Ovary (tissue), 9 donors: ENCODE measurements around the gene PLCH2. TPM values are rescaled to one million over a fixed set of nuclear protein-coding genes. Genes with fewer than 3 reads are reported as not detected.

Source experiments
- DNase-seq, 5 donors: peaks; one replicate each; pipeline ENCODE4 v3.0.0-alpha.2; 2019 to 2020
- H3K27ac ChIP-seq, 2 donors: fragments of 200-600 bp; one replicate each; pipeline versions ENCODE4 v1.5.1 to v1.8.0; 2019 to 2022
- H3K27me3 ChIP-seq: fragments of 200-600 bp; one replicate; pipeline ENCODE4 v1.8.0; 2022
- H3K36me3 ChIP-seq: fragments of 200-600 bp; sonication (generic); one replicate; pipeline ENCODE4 v1.5.1; 2019
- H3K4me1 ChIP-seq: one replicate; pipeline ENCODE4 v1.8.1; 2013; ENCODE audit warnings: mild to moderate bottlenecking, moderate library complexity; ENCODE audit not compliant: insufficient read depth
- H3K4me3 ChIP-seq: fragments of 200-600 bp; sonication (generic); one replicate; pipeline ENCODE4 v1.5.1; 2017
- H3K9me3 ChIP-seq, 2 donors: fragments of 200-600 bp in 1 of 2; sonication (generic) in 1 of 2; one replicate each; pipeline versions ENCODE4 v1.5.1 to v1.8.1; 2013 to 2019; ENCODE audit warnings: mild to moderate bottlenecking in 1 of 2, moderate library complexity in 1 of 2
- CTCF ChIP-seq, 3 donors: fragments of 450-650 bp in 2 of 3; fragments of 200-600 bp in 1 of 3; IDR thresholded peaks; one replicate each; pipeline versions ENCODE4 v1.5.1 to v1.8.0; 2016 to 2022; ENCODE audit warnings: antibody characterized with exemption in 3 of 3, mild to moderate bottlenecking in 1 of 3
- EP300 ChIP-seq: sonication (generic); formaldehyde crosslinking; IDR thresholded peaks from one replicate; pipeline ENCODE4 v1.6.1; 2017; ENCODE audit warnings: antibody characterized with exemption
- POLR2A ChIP-seq: fragments of 450-650 bp; IDR thresholded peaks from one replicate; pipeline ENCODE4 v1.6.1; 2017; ENCODE audit warnings: antibody characterized with exemption, mild to moderate bottlenecking, moderate library complexity
- WGBS, 3 donors: extraction: QIAGEN DNeasy Blood & Tissue Kit in 1 of 3; methylation state at CpG; one replicate each; pipeline versions ENCODE4 v1.1.5 to v1.1.7; 2013 to 2017; 5-methylcytosine and 5-hydroxymethylcytosine counted together
- intact Hi-C, 4 donors: fragments of 100-400 bp; cut with DNase I; formaldehyde crosslinking; loops; one replicate each; pipeline versions ENCODE4 v1.11.0 to v1.15.1; 2022 to 2023
- polyA plus RNA-seq, 2 donors: library from polyadenylated mRNA; stranded (reverse); fragments of 200-250 nt in 1 of 2; fragments of 350-450 nt in 1 of 2; fragmentation: Illumina TruSeq in 1 of 2; extraction: RNeasy Lipid Tissue Mini Kit (QIAGEN cat#74804) in 1 of 2; gene quantifications; one replicate each; pipeline ENCODE4 v1.2.3, GENCODE V29; 2013 to 2014
- total RNA-seq, 7 donors: library from RNA; depleted of rRNA in 2 of 7; stranded (reverse); fragments of >200 nt in 2 of 7; fragmentation: NEBNext Ultra II Directional in 3 of 7; extraction: Animal tissue kit (Norgen Biotek cat#: 25700) in 3 of 7; gene quantifications; one replicate each; pipeline versions ENCODE4 v1.1.0 to v1.2.4, GENCODE V29; 2016 to 2023
- donor health status: DM: no; HTN: no; CAD: no; lungs with moderate emphysema.
- donor health status: DM: no; HTN: no; CAD: no.
- donor health status: Bipolar disorder and iron deficiency.
- donor health status: DM: yes; HTN: yes; CAD: no.
- donor health status: DM: no; HTN: no; CAD: no.
- donor health status: DM: yes; HTN: yes; CAD: no.

Gene PLCH2
- total and polyA plus RNA-seq, 9 donors, result 0.05 to 0.84 (median 0.34) TPM; not detected in 1

DNA sequence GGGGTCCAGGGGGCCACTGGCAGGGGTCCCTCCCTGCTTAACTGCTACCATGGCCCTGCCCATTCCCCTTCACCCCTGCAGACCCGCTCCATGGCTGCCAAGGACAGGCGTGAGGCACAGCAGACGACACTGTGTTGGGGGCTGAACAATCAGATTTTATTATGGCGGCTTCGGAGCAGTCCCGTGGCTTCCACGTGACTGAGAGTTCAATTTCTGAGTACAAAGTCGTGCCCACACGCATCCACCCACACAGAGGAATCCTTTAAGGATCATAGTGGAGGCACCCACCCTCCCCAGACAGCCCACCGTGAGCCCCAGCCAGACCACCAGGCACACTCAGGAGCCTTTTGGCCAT, 52.5 kb downstream of the PLCH2 start:
- Histone ChIP-seq H3K4me1 (peaks cover 21% of the 10 kb centered on the region), H3K4me3 (no peak overlapping the region), H3K9me3 (no peaks in the 10 kb centered on the region), H3K27me3 (peaks cover 24% of the 10 kb centered on the region), H3K27ac (no peak overlapping the region), H3K36me3 (no peaks in the 10 kb centered on the region)
- intact Hi-C loops, result no loop called here
- TF ChIP-seq EP300 (no peak), CTCF (IDR thresholded peaks at IDR 0.05) (no peak), POLR2A (no peak)
- DNase-seq, result no peak
- WGBS, 3 donors, result 38 to 43% (median 43%) methylated on average over 9 to 10 of the region's 10 CpGs

DNA sequence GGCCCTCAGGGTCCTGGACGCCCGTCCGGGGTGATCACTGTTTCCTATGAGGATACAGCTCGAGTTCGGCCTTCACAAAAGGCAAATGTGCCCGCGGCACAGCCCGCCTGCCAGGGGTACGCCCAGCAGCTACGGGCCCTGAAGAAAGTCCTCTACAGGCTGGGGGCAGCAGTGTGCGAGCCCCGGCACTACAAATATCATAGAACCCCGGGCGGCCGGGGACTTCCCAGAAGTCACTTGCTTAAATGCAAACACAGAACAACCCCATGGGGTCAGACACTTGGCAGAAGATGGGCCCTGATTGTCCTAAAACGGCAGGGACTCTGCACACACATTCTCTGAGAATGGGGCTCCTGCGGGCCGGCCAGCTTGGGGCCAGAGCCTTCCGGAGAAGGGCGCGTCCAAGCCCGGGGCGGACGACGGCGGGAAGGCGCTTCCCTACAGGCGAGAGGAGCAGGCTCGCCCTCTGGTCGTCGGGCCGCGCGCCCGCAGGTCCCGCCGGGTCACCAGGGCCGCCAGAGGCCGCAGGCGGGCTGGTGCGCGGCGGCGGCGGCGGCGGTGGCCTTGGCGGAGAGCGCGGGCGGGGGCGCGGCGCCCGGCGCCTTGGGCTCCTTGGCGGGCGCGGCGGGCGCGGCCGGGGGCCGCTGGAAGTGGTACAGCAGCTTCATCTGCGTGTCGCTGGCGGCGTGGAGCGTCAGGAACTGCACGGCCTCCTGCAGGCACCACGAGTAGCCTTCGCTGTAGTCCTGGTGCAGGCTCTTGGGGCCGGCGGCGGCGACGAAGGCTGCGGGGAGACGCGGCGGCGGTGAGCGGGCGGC, 53.1 kb downstream of the PLCH2 start:
- TF ChIP-seq POLR2A, result no peak
- TF ChIP-seq CTCF (IDR thresholded peaks at IDR 0.05), result no peak
- no peak for TF ChIP-seq EP300
- Histone ChIP-seq H3K27ac (no peak overlapping the region), H3K9me3 (no peaks in the 10 kb centered on the region), H3K4me1 (peaks cover 18% of the 10 kb centered on the region), H3K36me3 (no peaks in the 10 kb centered on the region), H3K4me3 (no peak overlapping the region), H3K27me3 (peaks cover 24% of the 10 kb centered on the region)
- WGBS, 3 donors, result 4 to 17% (median 15%) methylated on average over 21 to 84 of the region's 84 CpGs
- intact Hi-C loops, result no loop called here
- no peak for DNase-seq

DNA sequence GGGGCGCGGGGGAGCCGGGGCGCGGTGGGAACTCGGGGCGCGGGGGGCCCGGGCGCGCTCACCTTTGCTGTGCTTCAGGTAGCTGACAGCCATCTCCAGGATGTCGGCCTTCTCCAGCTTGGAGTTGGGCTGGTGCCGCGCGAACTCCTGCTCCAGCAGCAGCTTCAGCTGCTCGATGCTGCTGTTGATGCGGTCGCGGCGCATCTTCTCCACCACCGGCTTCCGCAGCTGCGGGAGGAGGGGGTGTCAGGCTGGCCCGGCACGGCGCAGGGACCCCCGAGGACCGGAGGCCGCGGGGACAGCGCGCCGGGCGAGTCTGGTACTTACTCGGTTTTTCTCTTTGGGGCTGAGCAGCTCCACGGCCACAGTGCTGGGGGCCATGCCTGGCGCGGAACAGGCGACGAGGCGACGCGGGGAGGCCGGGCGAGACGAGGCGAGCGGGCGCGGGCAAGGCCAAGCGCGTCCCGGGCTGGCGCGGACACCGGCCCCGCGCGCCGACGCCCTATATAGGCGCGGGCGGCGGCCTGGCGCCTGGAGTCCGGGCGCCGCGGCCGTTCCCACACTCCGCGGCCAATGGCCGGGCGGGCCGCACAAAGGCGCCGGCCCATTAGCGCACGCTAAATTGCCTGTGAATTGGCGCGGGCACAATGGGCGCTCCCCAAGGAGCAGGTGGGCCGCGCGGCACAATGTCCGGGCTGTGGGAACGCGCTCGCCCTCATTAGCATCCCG, 53.9 kb downstream of the PLCH2 start, which contains the start of gene HES5:
Gene HES5 (minus strand): TSS at position 480 of the 729 bp plus-strand sequence. CDS start 99 bp downstream, at position 381.
- H3K27me3 ChIP-seq, result peaks cover 24% of the 10 kb centered on the region
- no peak for DNase-seq
- H3K4me1 ChIP-seq, result peaks cover 15% of the 10 kb centered on the region
- no peaks in the 10 kb centered on the region for H3K9me3 ChIP-seq
- intact Hi-C loops, result no loop called here
- WGBS, 3 donors, result 1 to 2% (median 2%) methylated on average over 39 to 91 of the region's 91 CpGs
- H3K36me3 ChIP-seq, result no peaks in the 10 kb centered on the region
- peak within 1 kb of the TSS in 1 of 2 donors; percentile 1 for H3K27ac ChIP-seq
- H3K4me3 ChIP-seq, result no peak within 1 kb of the TSS
- TF ChIP-seq POLR2A (no peak), EP300 (no peak), CTCF (IDR thresholded peaks at IDR 0.05) (no peak)

- no peak overlapping the region for H3K4me3 ChIP-seq
- H3K4me1 ChIP-seq, result peaks cover 9% of the 10 kb centered on the region
- TF ChIP-seq POLR2A, result no peak
- no peak for TF ChIP-seq CTCF (IDR thresholded peaks at IDR 0.05)
- TF ChIP-seq EP300, result no peak
- H3K9me3 ChIP-seq, result no peaks in the 10 kb centered on the region
- H3K27ac ChIP-seq, result peak overlapping the region in 1 of 2 donors; percentile 1
- H3K27me3 ChIP-seq, result peaks cover 24% of the 10 kb centered on the region
- intact Hi-C loops, result no loop called here
- no peaks in the 10 kb centered on the region for H3K36me3 ChIP-seq
- 11 to 17% (median 14%) methylated on average over 22 to 30 of the region's 30 CpGs for WGBS, 3 donors
- DNase-seq, result no peak
These were observed 54.6 kb downstream of the PLCH2 start for GRCh38 chr1:2530513-2531361.
